Stimulated activated naive CD4-positive, alpha-beta T cell treated with Interleukin-2 at 50 U/mL for 16 hours (primary cell): ENCODE measurements around the gene SERPINB13.

Experiments
- DNase-seq: peaks from one replicate; lab custom pipeline; 2025; lab: John Stamatoyannopoulos, UW

Gene SERPINB13

GRCh38 chr18:63586966-63587365, at the start of gene SERPINB13:
Gene SERPINB13, plus strand, starts transcription at chr18:63587343. Its CDS starts 1,325 bp downstream, at chr18:63588668.
- no peak for DNase-seq

GRCh38 chr18:63539904-63540510, 47.1 kb upstream of the SERPINB13 start:
- no peak for DNase-seq

- no peak for DNase-seq
These were observed 45.1 kb upstream of the SERPINB13 start, which contains the start of gene SERPINB12 for GRCh38 chr18:63542069-63542468. Gene SERPINB12, plus strand, starts transcription at chr18:63542369. Its CDS starts 13,791 bp downstream, at chr18:63556160.

GRCh38 chr18:63544017-63544416, 43.1 kb upstream of the SERPINB13 start:
- no peak for DNase-seq

GRCh38 chr18:63545000-63545399, 42.1 kb upstream of the SERPINB13 start:
- no peak for DNase-seq

- DNase-seq: no peak
These were observed 37.1 kb upstream of the SERPINB13 start for GRCh38 chr18:63550068-63550467.

- no peak for DNase-seq
These were observed 35.4 kb upstream of the SERPINB13 start for GRCh38 chr18:63551769-63552168.

GRCh38 chr18:63552581-63552980, 34.6 kb upstream of the SERPINB13 start:
- DNase-seq: no peak

GRCh38 chr18:63553081-63553480, 34.1 kb upstream of the SERPINB13 start:
- DNase-seq: no peak

GRCh38 chr18:63559567-63560491, 27.3 kb upstream of the SERPINB13 start:
- DNase-seq: no peak

- DNase-seq: no peak
These were observed 24.9 kb upstream of the SERPINB13 start for GRCh38 chr18:63562284-63562683.

GRCh38 chr18:63564021-63564420, 23.1 kb upstream of the SERPINB13 start:
- DNase-seq: no peak

GRCh38 chr18:63564561-63564960, 22.6 kb upstream of the SERPINB13 start:
- DNase-seq: no peak

- DNase-seq: no peak
These were observed 19.9 kb upstream of the SERPINB13 start for GRCh38 chr18:63567276-63567675.

GRCh38 chr18:63567825-63568224, 19.3 kb upstream of the SERPINB13 start:
- DNase-seq: no peak

GRCh38 chr18:63570721-63571120, 16.4 kb upstream of the SERPINB13 start:
- no peak for DNase-seq

- no peak for DNase-seq
These were observed 11.5 kb upstream of the SERPINB13 start for GRCh38 chr18:63575681-63576080.

- DNase-seq: no peak
These were observed 8.7 kb upstream of the SERPINB13 start for GRCh38 chr18:63578357-63578958.

GRCh38 chr18:63579616-63580015, 7.5 kb upstream of the SERPINB13 start:
- DNase-seq: no peak

- DNase-seq: no peak
These were observed 1.2 kb upstream of the SERPINB13 start for GRCh38 chr18:63585988-63586387.

- DNase-seq: no peak
These were observed 712 bp upstream of the SERPINB13 start for GRCh38 chr18:63586431-63586830.

- no peak for DNase-seq
These were observed 1.8 kb downstream of the SERPINB13 start for GRCh38 chr18:63588909-63589308.

GRCh38 chr18:63590373-63590772, 3.2 kb downstream of the SERPINB13 start:
- DNase-seq: no peak
